Astrocyte (in vitro differentiated cells and primary cell): ENCODE measurements around the gene PNKD. TPM values are rescaled to one million over a fixed set of nuclear protein-coding genes. Genes with fewer than 3 reads are reported as not detected.

Source experiments
- DNase-seq: peaks from one replicate; pipeline ENCODE4 v3.0.0-alpha.2; 2010; ENCODE audit warnings: low read depth
- FAIRE-seq: peaks from 2 replicates; lab custom pipeline; 2011; peaks lifted over from hg19 to GRCh38; lab: Jason Lieb, UNC
- H2AFZ ChIP-seq: 2 replicates; pipeline ENCODE4 v1.6.0; 2012; ENCODE audit warnings: low read depth, low read length, inconsistent platforms
- H3K27ac ChIP-seq: 2 replicates; pipeline ENCODE4 v1.5.1; 2011; ENCODE audit warnings: low read depth, low read length, inconsistent platforms
- H3K27me3 ChIP-seq: 2 replicates; pipeline ENCODE4 v1.6.0; 2011; ENCODE audit warnings: low read length, inconsistent platforms; ENCODE audit not compliant: insufficient read depth
- H3K36me3 ChIP-seq: 2 replicates; pipeline ENCODE4 v1.5.1; 2011; ENCODE audit warnings: low read length, inconsistent platforms; ENCODE audit not compliant: insufficient read depth
- H3K4me1 ChIP-seq: 2 replicates; pipeline ENCODE4 v1.5.1; 2011; ENCODE audit warnings: low read length, inconsistent platforms; ENCODE audit not compliant: insufficient read depth
- H3K4me2 ChIP-seq: 2 replicates; pipeline ENCODE4 v1.6.0; 2012; ENCODE audit warnings: low read length, inconsistent platforms
- H3K4me3 ChIP-seq: 2 replicates; pipeline ENCODE4 v1.5.1; 2011; ENCODE audit warnings: low read depth, mild to moderate bottlenecking, low read length, inconsistent platforms; ENCODE audit not compliant: insufficient read depth
- H3K79me2 ChIP-seq: 2 replicates; pipeline ENCODE4 v1.6.0; 2012; ENCODE audit warnings: mild to moderate bottlenecking, low read length, inconsistent platforms; ENCODE audit not compliant: insufficient read depth
- H3K9ac ChIP-seq: 2 replicates; pipeline ENCODE4 v1.6.0; 2012; ENCODE audit warnings: mild to moderate bottlenecking, low read length, inconsistent platforms
- H3K9me3 ChIP-seq: 2 replicates; pipeline ENCODE4 v1.5.1; 2012; ENCODE audit warnings: low read depth, mild to moderate bottlenecking, low read length, inconsistent platforms; ENCODE audit not compliant: insufficient read depth
- H4K20me1 ChIP-seq: 2 replicates; pipeline ENCODE4 v1.6.0; 2012; ENCODE audit warnings: low read length, inconsistent platforms; ENCODE audit not compliant: insufficient read depth
- H3K27ac Mint-ChIP-seq: one replicate; pipeline ENCODE4 v1.8.0; 2021; ENCODE audit warnings: mild to moderate bottlenecking, mixed read lengths; ENCODE audit not compliant: unreplicated experiment
- H3K27me3 Mint-ChIP-seq: one replicate; pipeline ENCODE4 v1.8.0; 2021; ENCODE audit warnings: low read depth, mixed read lengths; ENCODE audit not compliant: unreplicated experiment
- H3K36me3 Mint-ChIP-seq: one replicate; pipeline ENCODE4 v1.8.0; 2021; ENCODE audit warnings: low read depth, mixed read lengths; ENCODE audit not compliant: unreplicated experiment
- H3K4me1 Mint-ChIP-seq: one replicate; pipeline ENCODE4 v1.8.0; 2021; ENCODE audit warnings: low read depth, mixed read lengths; ENCODE audit not compliant: unreplicated experiment
- H3K4me3 Mint-ChIP-seq: one replicate; pipeline ENCODE4 v1.8.0; 2021; ENCODE audit warnings: mild to moderate bottlenecking, moderate library complexity, mixed read lengths; ENCODE audit not compliant: unreplicated experiment
- H3K9me3 Mint-ChIP-seq: one replicate; pipeline ENCODE4 v1.8.0; 2021; ENCODE audit warnings: mild to moderate bottlenecking, mixed read lengths; ENCODE audit not compliant: unreplicated experiment
- CTCF ChIP-seq: IDR thresholded peaks from 2 replicates; pipeline ENCODE4 v1.5.1; 2011; ENCODE audit warnings: low read depth, mild to moderate bottlenecking, inconsistent platforms, low read length, moderate library complexity; ENCODE audit not compliant: insufficient read depth
- EZH2 ChIP-seq: IDR thresholded peaks from 2 replicates; pipeline ENCODE4 v1.6.1; 2012; ENCODE audit warnings: mild to moderate bottlenecking, low read length, inconsistent platforms; ENCODE audit not compliant: insufficient read depth
- total RNA-seq: library from RNA; stranded (reverse); gene quantifications from 2 replicates; pipeline ENCODE4 v1.2.1, GENCODE V29; 2021

PNKD gene
- total RNA-seq, 1 donor from 2014 or later: 40.9 TPM

GRCh38 chr2:218235017-218235416, 35.3 kb upstream of the PNKD start:
- no peak overlapping the region for H3K27ac ChIP-seq
- FAIRE-seq: no peak
- peaks cover 27% of the 10 kb centered on the region for H3K4me1 Mint-ChIP-seq

GRCh38 chr2:218236829-218237228, 33.5 kb upstream of the PNKD start:
- H2AFZ ChIP-seq: no peak overlapping the region
- H4K20me1 ChIP-seq: peaks cover 54% of the 10 kb centered on the region
- DNase-seq (no peak), FAIRE-seq (no peak)
- no peaks in the 10 kb centered on the region for H3K9me3 ChIP-seq
- Mint-ChIP-seq H3K4me1 (peaks cover 11% of the 10 kb centered on the region), H3K36me3 (peaks cover 34% of the 10 kb centered on the region), H3K27ac (no peak overlapping the region), H3K27me3 (no peaks in the 10 kb centered on the region), H3K9me3 (no peaks in the 10 kb centered on the region), H3K4me3 (no peak overlapping the region)
- H3K4me2 ChIP-seq: no peak overlapping the region
- H3K27ac ChIP-seq: no peak overlapping the region
- no peaks in the 10 kb centered on the region for H3K27me3 ChIP-seq
- peaks cover 53% of the 10 kb centered on the region for H3K79me2 ChIP-seq
- no peak for TF ChIP-seq EZH2
- TF ChIP-seq CTCF: no peak
- H3K4me1 ChIP-seq: no peaks in the 10 kb centered on the region
- peaks cover 82% of the 10 kb centered on the region for H3K36me3 ChIP-seq
- no peak overlapping the region for H3K9ac ChIP-seq
- H3K4me3 ChIP-seq: no peak overlapping the region

More at GRCh38 chr2:218235017-218235416, 35.3 kb upstream of the PNKD start:
- Mint-ChIP-seq H3K4me3 (no peak overlapping the region), H3K36me3 (peaks cover 40% of the 10 kb centered on the region), H3K27me3 (no peaks in the 10 kb centered on the region), H3K27ac (no peak overlapping the region), H3K9me3 (no peaks in the 10 kb centered on the region)
- Histone ChIP-seq H3K79me2 (peaks cover 57% of the 10 kb centered on the region), H3K4me1 (peaks cover 15% of the 10 kb centered on the region), H4K20me1 (peaks cover 39% of the 10 kb centered on the region), H3K36me3 (peaks cover 83% of the 10 kb centered on the region), H3K4me2 (no peak overlapping the region), H2AFZ (no peak overlapping the region), H3K27me3 (no peaks in the 10 kb centered on the region), H3K4me3 (no peak overlapping the region), H3K9me3 (no peaks in the 10 kb centered on the region), H3K9ac (no peak overlapping the region)
- TF ChIP-seq EZH2 (no peak), CTCF (no peak)
- no peak for DNase-seq

DNA sequence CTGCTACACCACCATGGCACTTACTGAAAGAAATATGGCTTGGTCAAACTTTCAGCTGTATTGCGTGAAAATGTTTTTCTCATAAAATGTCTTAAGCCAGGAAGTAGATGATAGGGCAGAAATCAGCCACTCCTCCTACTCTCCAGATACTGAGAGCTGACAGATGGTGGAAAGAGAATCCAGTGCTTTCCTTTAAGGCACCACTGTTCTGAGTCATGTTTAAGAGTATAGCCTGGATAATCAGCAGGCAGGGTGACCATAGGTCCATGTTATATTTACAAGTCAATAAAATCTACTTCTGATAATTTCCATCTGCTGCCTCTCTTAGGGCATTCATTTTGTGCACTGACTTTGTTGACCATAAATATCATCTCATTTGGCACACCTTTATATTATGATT, 31.4 kb upstream of the PNKD start:
- no peak overlapping the region for H3K27ac ChIP-seq
- H3K9me3 ChIP-seq: no peaks in the 10 kb centered on the region
- H3K4me2 ChIP-seq: no peak overlapping the region
- H3K79me2 ChIP-seq: peaks cover 52% of the 10 kb centered on the region
- Mint-ChIP-seq H3K27me3 (no peaks in the 10 kb centered on the region), H3K4me3 (no peak overlapping the region), H3K27ac (no peak overlapping the region), H3K36me3 (peaks cover 28% of the 10 kb centered on the region), H3K4me1 (peaks cover 16% of the 10 kb centered on the region), H3K9me3 (no peaks in the 10 kb centered on the region)
- H4K20me1 ChIP-seq: peaks cover 62% of the 10 kb centered on the region
- no peak overlapping the region for H2AFZ ChIP-seq
- FAIRE-seq (no peak), DNase-seq (no peak)
- no peaks in the 10 kb centered on the region for H3K27me3 ChIP-seq
- H3K9ac ChIP-seq: no peak overlapping the region
- no peaks in the 10 kb centered on the region for H3K4me1 ChIP-seq
- H3K4me3 ChIP-seq: no peak overlapping the region
- H3K36me3 ChIP-seq: peaks cover 88% of the 10 kb centered on the region
- no peak for TF ChIP-seq EZH2
- no peak for TF ChIP-seq CTCF
